Esophagus (tissue), 2 donors: ENCODE data around the gene FKBP6. TPM values are rescaled to one million over a fixed set of nuclear protein-coding genes. Genes with fewer than 3 reads are reported as not detected.
A peak's percentile ranks its signal among the peaks of the same experiment; 100 is the strongest.

ENCODE experiments used
- H3K27ac ChIP-seq, 2 donors: one replicate each; pipeline ENCODE4 v1.5.1; 2013; ENCODE audit warnings: low read depth in 2 of 2, mild to moderate bottlenecking in 2 of 2, inconsistent platforms in 1 of 2, low read length in 1 of 2, moderate library complexity in 1 of 2
- H3K27me3 ChIP-seq, 2 donors: one replicate each; pipeline ENCODE4 v1.6.1; 2013; ENCODE audit warnings: low read length in 2 of 2, control low read depth in 1 of 2, mild to moderate bottlenecking in 1 of 2; ENCODE audit not compliant: insufficient read depth in 2 of 2, control insufficient read depth in 1 of 2
- H3K36me3 ChIP-seq, 2 donors: one replicate each; pipeline ENCODE4 v1.6.1; 2013; ENCODE audit warnings: low read length in 1 of 2; ENCODE audit not compliant: control insufficient read depth in 2 of 2, insufficient read depth in 2 of 2
- H3K4me1 ChIP-seq, 2 donors: one replicate each; pipeline ENCODE4 v1.6.1; 2013; ENCODE audit warnings: low read length in 1 of 2; ENCODE audit not compliant: control insufficient read depth in 2 of 2, insufficient read depth in 2 of 2
- H3K4me3 ChIP-seq, 2 donors: one replicate each; pipeline ENCODE4 v1.5.1; 2013; ENCODE audit warnings: low read length in 2 of 2, mild to moderate bottlenecking in 2 of 2, low read depth in 1 of 2, moderate library complexity in 1 of 2
- H3K9me3 ChIP-seq, 2 donors: one replicate each; pipeline ENCODE4 v1.6.1; 2013; ENCODE audit warnings: mild to moderate bottlenecking in 2 of 2, low read depth in 1 of 2, low read length in 1 of 2, moderate library complexity in 1 of 2; ENCODE audit not compliant: control insufficient read depth in 2 of 2, insufficient read depth in 1 of 2
- WGBS, 2 donors: extraction: QIAGEN DNeasy Blood & Tissue Kit; methylation state at CpG; one replicate each; pipeline ENCODE4 v1.1.7; 2013; 5-methylcytosine and 5-hydroxymethylcytosine counted together
- polyA plus RNA-seq, 2 donors: library from polyadenylated mRNA; stranded (reverse); fragments of 200-250 nt; gene quantifications; one replicate each; pipeline ENCODE4 v1.2.3, GENCODE V29; 2013
- donor health status: healthy with polysubstance abuse.
- donor health status: Bipolar disorder and iron deficiency.

Gene FKBP6
- polyA plus RNA-seq, 2 donors, result not detected

DNA sequence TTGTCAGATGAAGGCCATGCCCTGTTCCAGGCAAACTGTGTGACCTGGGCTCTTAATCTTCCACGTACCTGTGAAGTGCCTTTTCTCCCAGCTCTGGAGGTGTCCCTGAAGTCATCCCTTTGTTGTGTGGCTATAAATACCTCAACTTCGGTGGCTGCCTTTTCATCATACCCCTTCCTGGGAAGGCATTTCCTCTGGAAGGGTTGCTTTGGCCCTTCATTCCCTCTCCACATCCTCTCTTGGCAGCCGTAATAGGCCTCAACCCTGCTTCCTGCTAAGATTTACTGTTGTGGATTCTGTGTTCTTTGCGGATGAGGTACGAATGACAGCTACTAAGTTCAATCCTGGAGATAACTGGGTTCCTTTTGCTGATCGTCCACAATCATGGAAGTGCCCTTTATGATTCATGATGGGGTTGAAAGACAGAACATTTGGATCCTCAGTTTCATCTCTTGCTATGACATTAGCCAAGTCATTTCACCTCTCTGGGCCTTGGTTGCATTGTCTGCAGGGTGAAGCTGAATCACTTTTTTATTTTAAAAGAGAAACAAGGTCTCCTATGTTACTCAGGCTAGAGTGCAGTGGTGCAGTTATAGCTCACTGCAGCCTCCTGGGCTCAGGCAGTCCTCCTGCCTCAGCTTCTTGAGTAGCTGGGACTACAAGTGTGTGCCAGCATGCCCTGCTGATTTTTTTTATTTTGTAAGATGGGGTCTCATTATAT, 23.6 kb downstream of the FKBP6 start:
- Histone ChIP-seq H3K9me3 (peaks cover 0 to 7% of the 10 kb centered on the region in 2 donors), H3K27ac (no peak overlapping the region), H3K4me3 (no peak overlapping the region), H3K4me1 (no peaks in the 10 kb centered on the region), H3K27me3 (no peaks in the 10 kb centered on the region), H3K36me3 (no peaks in the 10 kb centered on the region)
- 72 to 76% methylated on average over 6 of the region's 6 CpGs for WGBS, 2 donors

DNA sequence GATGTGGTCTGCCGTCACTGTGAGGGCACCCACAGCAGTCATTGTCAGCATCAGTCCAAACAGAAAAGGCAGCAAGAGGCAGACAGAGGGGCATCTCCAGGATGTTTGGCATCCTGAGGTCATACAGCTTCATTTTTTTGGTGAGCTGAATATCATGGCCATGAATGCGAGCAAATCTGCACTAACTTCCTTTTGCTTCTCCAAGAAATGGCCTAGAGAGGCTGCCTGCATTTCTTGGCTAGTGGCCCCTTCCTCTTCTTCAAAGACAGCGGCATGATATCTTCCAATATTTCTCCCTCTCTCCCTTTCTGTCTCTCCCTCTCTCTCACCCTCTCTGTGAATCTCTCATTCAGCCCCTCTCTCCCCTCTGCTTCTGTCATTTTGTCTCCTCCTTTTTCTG, 24.8 kb downstream of the FKBP6 start:
- 87 to 89% methylated on average over 3 of the region's 3 CpGs for WGBS, 2 donors
- H3K4me3 ChIP-seq, result no peak overlapping the region

DNA sequence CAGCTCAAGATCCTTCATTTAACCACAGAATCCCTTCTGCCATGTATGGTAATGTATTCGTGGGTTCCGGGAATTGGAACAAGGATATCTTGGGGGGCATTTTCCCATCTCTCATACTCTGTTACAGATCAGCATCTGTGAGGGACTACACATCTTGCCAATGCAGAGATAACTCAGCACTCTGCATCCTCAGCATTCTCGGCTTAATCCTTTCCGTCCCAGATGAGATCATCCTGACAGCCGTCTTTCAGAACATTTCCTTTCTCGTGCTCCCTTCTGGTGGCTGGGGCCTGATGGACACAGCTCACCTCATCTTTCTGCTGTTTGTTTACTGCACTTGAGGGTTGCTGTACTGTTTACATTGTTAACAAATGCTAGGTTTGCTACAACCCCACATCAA, 25.3 kb downstream of the FKBP6 start:
- Histone ChIP-seq H3K36me3 (no peaks in the 10 kb centered on the region), H3K4me3 (no peak overlapping the region), H3K27ac (no peak overlapping the region), H3K9me3 (peaks cover 0 to 7% of the 10 kb centered on the region in 2 donors), H3K27me3 (no peaks in the 10 kb centered on the region), H3K4me1 (no peaks in the 10 kb centered on the region)
- 75 to 82% methylated on average over 6 of the region's 6 CpGs for WGBS, 2 donors

More for the DNA sequence above, 24.8 kb downstream of the FKBP6 start:
- Histone ChIP-seq H3K9me3 (peaks cover 0 to 7% of the 10 kb centered on the region in 2 donors), H3K27me3 (no peaks in the 10 kb centered on the region), H3K36me3 (no peaks in the 10 kb centered on the region), H3K27ac (no peak overlapping the region), H3K4me1 (no peaks in the 10 kb centered on the region)

- Histone ChIP-seq H3K27ac (no peak overlapping the region), H3K4me3 (no peak overlapping the region), H3K4me1 (no peaks in the 10 kb centered on the region), H3K36me3 (no peaks in the 10 kb centered on the region), H3K27me3 (no peaks in the 10 kb centered on the region), H3K9me3 (peaks cover 0 to 7% of the 10 kb centered on the region in 2 donors)
- 88 to 91% methylated on average over 9 of the region's 9 CpGs for WGBS, 2 donors
Observed at GRCh38 chr7:73354196-73354595, 26.2 kb downstream of the FKBP6 start.

DNA sequence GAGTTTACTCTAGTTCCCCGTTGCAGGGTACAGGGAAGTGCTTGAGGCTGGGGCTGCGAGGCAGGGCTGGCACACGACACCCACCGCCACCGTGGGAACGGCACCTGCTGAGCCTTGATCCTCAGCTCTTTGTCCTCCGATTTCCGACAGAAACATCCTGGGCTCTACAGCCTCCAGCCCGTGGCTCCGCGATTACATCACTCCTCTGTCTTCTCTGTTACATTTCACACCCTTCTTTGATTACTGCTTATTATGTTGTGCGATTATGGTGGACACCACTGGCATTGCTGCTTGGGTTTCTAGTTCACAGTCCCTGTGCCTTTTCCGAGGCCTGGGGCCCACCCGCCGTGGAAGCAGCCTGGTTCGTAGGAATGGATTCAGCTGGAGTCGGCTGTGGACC, 26.9 kb downstream of the FKBP6 start:
- WGBS, 2 donors, result 84 to 86% methylated on average over 17 of the region's 17 CpGs
- H3K27me3 ChIP-seq, result no peaks in the 10 kb centered on the region
- H3K27ac ChIP-seq, result no peak overlapping the region
- no peaks in the 10 kb centered on the region for H3K36me3 ChIP-seq
- H3K4me1 ChIP-seq, result no peaks in the 10 kb centered on the region
- peaks cover 0 to 7% of the 10 kb centered on the region in 2 donors for H3K9me3 ChIP-seq
- no peak overlapping the region for H3K4me3 ChIP-seq

- no peaks in the 10 kb centered on the region for H3K4me1 ChIP-seq
- 77 to 78% methylated on average over 5 of the region's 5 CpGs for WGBS, 2 donors
- no peaks in the 10 kb centered on the region for H3K36me3 ChIP-seq
- no peak overlapping the region for H3K27ac ChIP-seq
- H3K27me3 ChIP-seq, result no peaks in the 10 kb centered on the region
- peaks cover 0 to 7% of the 10 kb centered on the region in 2 donors for H3K9me3 ChIP-seq
- no peak overlapping the region for H3K4me3 ChIP-seq
Observed at GRCh38 chr7:73356159-73356558, 28.2 kb downstream of the FKBP6 start.

- 62 to 64% methylated on average over 21 of the region's 21 CpGs for WGBS, 2 donors
- Histone ChIP-seq H3K27me3 (no peaks in the 10 kb centered on the region), H3K4me3 (peak overlapping the region in 1 of 2 donors; percentile 12), H3K4me1 (no peaks in the 10 kb centered on the region), H3K9me3 (no peaks in the 10 kb centered on the region), H3K36me3 (no peaks in the 10 kb centered on the region), H3K27ac (no peak overlapping the region)
Observed at GRCh38 chr7:73358590-73359275, 30.8 kb downstream of the FKBP6 start.

GRCh38 chr7:73359306-73359705, 31.3 kb downstream of the FKBP6 start:
- no peak overlapping the region for H3K4me3 ChIP-seq
- H3K9me3 ChIP-seq, result no peaks in the 10 kb centered on the region
- H3K4me1 ChIP-seq, result no peaks in the 10 kb centered on the region
- H3K27ac ChIP-seq, result no peak overlapping the region
- 84 to 89% methylated on average over 11 of the region's 11 CpGs for WGBS, 2 donors
- H3K27me3 ChIP-seq, result no peaks in the 10 kb centered on the region
- H3K36me3 ChIP-seq, result no peaks in the 10 kb centered on the region

DNA sequence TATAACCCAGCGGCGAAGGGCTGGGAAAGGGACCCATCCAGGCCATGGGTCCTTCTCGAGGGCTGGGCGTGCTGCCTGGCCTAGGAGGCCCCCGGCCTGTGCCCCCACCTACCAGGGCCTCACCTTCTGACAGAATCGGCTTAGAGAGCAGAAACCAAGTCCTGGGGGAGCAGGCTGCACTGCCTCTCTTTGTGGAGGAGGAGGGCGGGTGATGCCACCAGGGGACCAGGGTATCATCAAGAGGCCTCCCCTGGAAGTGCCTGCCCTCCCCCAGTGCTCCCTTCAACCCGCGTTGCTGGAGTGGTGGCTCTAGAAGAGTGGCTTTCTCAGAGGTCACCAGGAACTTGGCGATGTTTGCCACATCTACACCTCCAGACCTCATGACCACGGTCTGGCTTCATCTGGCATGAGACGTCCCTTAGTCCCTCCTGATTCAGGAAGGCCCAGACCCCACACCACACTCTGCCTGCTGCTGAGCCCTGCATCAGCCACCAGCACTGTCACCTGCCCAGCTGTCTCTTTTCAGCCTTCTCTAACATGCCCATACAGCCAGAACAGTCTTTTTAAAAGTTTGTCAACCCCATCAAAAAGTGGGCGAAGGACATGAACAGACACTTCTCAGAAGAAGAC, 31.9 kb downstream of the FKBP6 start:
- Histone ChIP-seq H3K27ac (no peak overlapping the region), H3K4me3 (no peak overlapping the region), H3K4me1 (no peaks in the 10 kb centered on the region), H3K9me3 (no peaks in the 10 kb centered on the region), H3K36me3 (no peaks in the 10 kb centered on the region), H3K27me3 (no peaks in the 10 kb centered on the region)
- 92 to 96% methylated on average over 13 of the region's 13 CpGs for WGBS, 2 donors
